Measurements from ENCODE around the gene TMEM267. TPM values are rescaled to one million over a fixed set of nuclear protein-coding genes. Genes with fewer than 3 reads are reported as not detected.

TMEM267 gene
- total and polyA plus RNA-seq, 2 of the 8 experiments (the other 6 are each of a cell fraction or from before 2014, with no cell fraction given): 4.8 to 6.2 TPM

GRCh38 chr5:43412644-43413043, 71.0 kb downstream of the TMEM267 start (continued):
- TF ChIP-seq ATF3 (IDR thresholded peaks at IDR 0.05; ENCODE audit: insufficient read depth, low read depth, low read length) (no peak), USF2 (IDR thresholded peaks at IDR 0.05; ENCODE audit: low read length) (no peak), SP1 (IDR thresholded peaks at IDR 0.05; ENCODE audit: low read depth, low read length) (no peak), KDM5A (IDR thresholded peaks at IDR 0.05; ENCODE audit: low read length) (no peak), BCL11A (IDR thresholded peaks at IDR 0.05; ENCODE audit: low read depth in 2 of 2, low read length in 2 of 2) (no peak), KDM1A (IDR thresholded peaks at IDR 0.05; ENCODE audit: borderline replicate concordance, low read length) (no peak), EP300 (IDR thresholded peaks at IDR 0.05; ENCODE audit: borderline replicate concordance in 1 of 2, low read depth in 2 of 2, low read length in 2 of 2) (no peak), POU5F1 (IDR thresholded peaks at IDR 0.05; ENCODE audit: low read depth, low read length) (no peak), POLR2AphosphoS5 (IDR thresholded peaks at IDR 0.05; ENCODE audit: low read depth, low read length) (no peak), EZH2 (IDR thresholded peaks at IDR 0.05; ENCODE audit: low read depth, low read length, severe bottlenecking) (no peak)

Data from H1 (cell line).